Upper lobe of left lung (tissue), 6 donors: Measurements from ENCODE around the gene TMEM9B. TPM values are rescaled to one million over a fixed set of nuclear protein-coding genes. Genes with fewer than 3 reads are reported as not detected.

Experiments
- ATAC-seq, 2 donors: fragments of 200-7000 bp; cut with Tn5 transposase; one replicate each; pipeline ENCODE4 v1.9.1; 2022; ENCODE audit warnings: mild to moderate bottlenecking in 2 of 2, moderate library complexity in 2 of 2; ENCODE audit not compliant: low FRiP score in 2 of 2
- DNase-seq, 2 donors: peaks; one replicate each; pipeline ENCODE4 v3.0.0-alpha.2; 2019 to 2020
- H3K27ac ChIP-seq, 4 donors: fragments of 200-600 bp; sonication (generic); one replicate each; pipeline ENCODE4 v1.5.1; 2016 to 2019
- H3K27me3 ChIP-seq, 4 donors: fragments of 200-600 bp; sonication (generic); one replicate each; pipeline ENCODE4 v1.5.1; 2017 to 2019
- H3K36me3 ChIP-seq, 4 donors: fragments of 200-600 bp; sonication (generic); one replicate each; pipeline ENCODE4 v1.5.1; 2016 to 2019
- H3K4me1 ChIP-seq, 4 donors: fragments of 200-600 bp; sonication (generic); one replicate each; pipeline ENCODE4 v1.5.1; 2018 to 2019
- H3K4me3 ChIP-seq, 4 donors: fragments of 200-600 bp; sonication (generic); one replicate each; pipeline ENCODE4 v1.5.1; 2017 to 2019; ENCODE audit warnings: mild to moderate bottlenecking in 2 of 4, moderate library complexity in 1 of 4
- H3K9me3 ChIP-seq, 4 donors: fragments of 200-600 bp; sonication (generic); one replicate each; pipeline ENCODE4 v1.5.1; 2018 to 2019
- EP300 ChIP-seq, 4 donors: sonication (generic); formaldehyde crosslinking; IDR thresholded peaks; one replicate each; pipeline ENCODE4 v1.5.1; 2017; ENCODE audit warnings: antibody characterized with exemption in 4 of 4, control low read depth in 2 of 4
- POLR2A ChIP-seq, 4 donors: fragments of 450-650 bp; IDR thresholded peaks; one replicate each; pipeline ENCODE4 v1.5.1; 2016 to 2017; ENCODE audit warnings: antibody characterized with exemption in 4 of 4, mild to moderate bottlenecking in 2 of 4
- POLR2AphosphoS5 ChIP-seq, 2 donors: sonication (generic); formaldehyde crosslinking; IDR thresholded peaks; one replicate each; pipeline ENCODE4 v1.5.1; 2017; ENCODE audit warnings: antibody characterized with exemption in 2 of 2
- WGBS, 2 donors: methylation state at CpG; one replicate each; pipeline ENCODE4 v1.1.5; 2017 to 2018; 5-methylcytosine and 5-hydroxymethylcytosine counted together
- total RNA-seq, 6 donors: library from RNA; depleted of rRNA in 4 of 6; stranded (reverse); fragments of >200 nt in 4 of 6; gene quantifications; one replicate each; pipeline versions ENCODE4 v1.1.0 to v1.2.1, GENCODE V29; 2016 to 2021
- TF ChIP-seq, protein P1 (sequence below), 6 experiments: fragments of 450-650 bp in 4 of 6; fragments of 200-600 bp in 2 of 6; sonication (generic) in 2 of 6; IDR thresholded peaks; one replicate each; pipeline ENCODE4 v1.5.1; 2016 to 2019; ENCODE audit warnings: antibody characterized with exemption in 6 of 6
- donor health status: DM: no; HTN: no; CAD: no; lungs with moderate emphysema.
- donor health status: DM: no; HTN: yes; CAD: no; lungs with severe emphysema.

TMEM9B gene
- total RNA-seq, 6 donors from 2014 or later = 23.0 to 86.6 (median 56.0) TPM

DNA sequence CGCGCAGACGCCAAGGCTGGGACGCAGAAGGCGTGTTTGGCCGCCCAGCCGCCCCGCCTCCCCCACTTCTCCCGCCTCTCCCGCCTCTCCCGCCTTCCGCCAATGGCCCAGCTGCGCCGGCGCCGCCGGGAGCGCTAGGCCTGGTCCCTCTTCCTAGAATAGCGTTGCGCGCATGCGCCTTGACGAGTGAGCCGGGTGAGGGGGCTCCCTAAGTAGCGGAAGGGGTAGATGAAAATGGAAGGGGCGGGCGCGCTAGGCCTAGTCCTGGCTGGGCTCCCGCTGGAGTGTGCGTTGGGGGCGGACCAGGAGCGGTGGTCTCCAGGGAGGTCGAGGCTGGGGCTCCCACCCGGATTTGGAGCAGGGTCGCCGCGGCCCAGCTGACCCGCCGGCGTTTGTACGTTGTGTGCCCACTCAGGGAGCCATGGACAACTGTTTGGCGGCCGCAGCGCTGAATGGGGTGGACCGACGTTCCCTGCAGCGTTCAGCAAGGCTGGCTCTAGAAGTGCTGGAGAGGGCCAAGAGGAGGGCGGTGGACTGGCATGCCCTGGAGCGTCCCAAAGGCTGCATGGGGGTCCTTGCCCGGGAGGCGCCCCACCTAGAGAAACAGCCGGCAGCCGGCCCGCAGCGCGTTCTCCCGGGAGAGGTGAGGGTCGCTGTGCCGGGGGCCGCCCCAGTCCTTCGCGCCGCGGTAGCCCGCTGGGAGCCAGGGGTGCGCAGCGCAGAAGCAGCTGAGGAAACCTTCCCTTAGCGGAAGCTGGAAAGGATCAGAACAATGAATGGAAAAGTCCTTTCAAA, 53.0 kb downstream of the TMEM9B start, which contains the start of gene AKIP1:
Gene AKIP1, plus strand, starts transcription at position 161 of the 795 bp plus-strand sequence. Its CDS starts 261 bp downstream, at position 422.
- ATAC-seq (peak; percentile 97), DNase-seq (peak; percentile 96 to 98)
- Histone ChIP-seq H3K27me3 (no peaks in the 10 kb centered on the region), H3K27ac (peak within 1 kb of the TSS; percentile 90 to 97 (median 91)), H3K9me3 (no peaks in the 10 kb centered on the region), H3K36me3 (peaks cover 0 to 4% (median 0%) of the 10 kb centered on the region in 4 donors), H3K4me1 (peaks cover 23 to 37% (median 31%) of the 10 kb centered on the region in 4 donors), H3K4me3 (peak within 1 kb of the TSS; percentile 58 to 98 (median 81))
- 0% methylated on average over 4 to 52 of the region's 68 CpGs for WGBS, 2 donors
- peak; percentile 53 to 78 for TF ChIP-seq POLR2AphosphoS5 (IDR thresholded peaks at IDR 0.05)
- no peak for TF ChIP-seq EP300 (IDR thresholded peaks at IDR 0.05)
- peak in 1 of 4 donors; percentile 71 for TF ChIP-seq POLR2A (IDR thresholded peaks at IDR 0.05)
- TF ChIP-seq, protein P1, sequence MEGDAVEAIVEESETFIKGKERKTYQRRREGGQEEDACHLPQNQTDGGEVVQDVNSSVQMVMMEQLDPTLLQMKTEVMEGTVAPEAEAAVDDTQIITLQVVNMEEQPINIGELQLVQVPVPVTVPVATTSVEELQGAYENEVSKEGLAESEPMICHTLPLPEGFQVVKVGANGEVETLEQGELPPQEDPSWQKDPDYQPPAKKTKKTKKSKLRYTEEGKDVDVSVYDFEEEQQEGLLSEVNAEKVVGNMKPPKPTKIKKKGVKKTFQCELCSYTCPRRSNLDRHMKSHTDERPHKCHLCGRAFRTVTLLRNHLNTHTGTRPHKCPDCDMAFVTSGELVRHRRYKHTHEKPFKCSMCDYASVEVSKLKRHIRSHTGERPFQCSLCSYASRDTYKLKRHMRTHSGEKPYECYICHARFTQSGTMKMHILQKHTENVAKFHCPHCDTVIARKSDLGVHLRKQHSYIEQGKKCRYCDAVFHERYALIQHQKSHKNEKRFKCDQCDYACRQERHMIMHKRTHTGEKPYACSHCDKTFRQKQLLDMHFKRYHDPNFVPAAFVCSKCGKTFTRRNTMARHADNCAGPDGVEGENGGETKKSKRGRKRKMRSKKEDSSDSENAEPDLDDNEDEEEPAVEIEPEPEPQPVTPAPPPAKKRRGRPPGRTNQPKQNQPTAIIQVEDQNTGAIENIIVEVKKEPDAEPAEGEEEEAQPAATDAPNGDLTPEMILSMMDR (IDR thresholded peaks at IDR 0.05) = peak in 1 of 6 experiments; percentile 16

DNA sequence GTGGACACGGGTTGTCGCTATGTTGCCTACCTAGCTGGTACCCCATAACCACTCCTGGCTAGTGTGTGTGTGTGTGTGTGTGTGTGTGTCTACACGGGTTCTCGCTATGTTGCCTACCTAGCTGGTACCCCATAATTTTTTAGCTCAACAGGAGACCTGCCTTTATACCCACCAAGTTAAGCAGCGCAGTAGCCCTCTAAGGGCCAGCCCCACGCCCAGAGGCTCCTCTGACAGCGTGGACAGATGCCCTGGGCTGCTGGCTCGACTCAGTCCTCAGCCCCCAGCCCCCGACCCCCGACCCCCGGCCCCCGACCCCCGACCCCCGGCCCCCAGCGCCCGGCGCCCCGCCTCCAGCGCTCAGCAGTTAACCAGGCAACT, 53.6 kb downstream of the TMEM9B start:
- Histone ChIP-seq H3K36me3 (no peaks in the 10 kb centered on the region), H3K27me3 (no peaks in the 10 kb centered on the region), H3K27ac (peak overlapping the region; percentile 90 to 97 (median 91)), H3K4me1 (peaks cover 23 to 37% (median 31%) of the 10 kb centered on the region in 4 donors), H3K4me3 (peak overlapping the region; percentile 58 to 98 (median 81)), H3K9me3 (no peaks in the 10 kb centered on the region)
- DNase-seq = no peak
- TF ChIP-seq, protein P1 (IDR thresholded peaks at IDR 0.05) = no peak
- no peak for TF ChIP-seq POLR2AphosphoS5 (IDR thresholded peaks at IDR 0.05)
- no peak for TF ChIP-seq EP300 (IDR thresholded peaks at IDR 0.05)
- TF ChIP-seq POLR2A (IDR thresholded peaks at IDR 0.05) = no peak
- ATAC-seq = peak; percentile 2 to 23
- WGBS, 2 donors = 5% methylated on average over 12 of the region's 19 CpGs; no CpG with 5 or more reads in 1 of the 2 donors

DNA sequence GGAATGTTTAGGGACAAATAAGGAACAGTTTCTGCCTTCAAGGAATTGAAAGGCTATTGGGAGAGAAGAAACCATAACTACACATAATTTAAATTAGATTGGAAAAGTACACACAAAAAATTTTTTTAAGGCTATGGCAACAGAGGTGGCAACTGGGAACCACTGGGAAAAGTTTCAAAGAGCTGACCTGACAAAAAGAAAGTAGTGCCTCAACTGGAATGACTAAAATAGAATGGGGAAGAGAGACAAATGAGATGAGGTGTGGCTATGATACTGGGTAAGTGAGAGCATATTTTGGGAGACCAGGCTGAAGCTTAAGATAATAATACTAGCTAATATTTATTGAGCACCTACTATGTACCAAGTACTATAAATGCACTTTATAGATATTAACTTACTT, 56.1 kb downstream of the TMEM9B start:
- Histone ChIP-seq H3K4me1 (peaks cover 8 to 19% (median 16%) of the 10 kb centered on the region in 4 donors), H3K27me3 (no peaks in the 10 kb centered on the region), H3K4me3 (no peak overlapping the region), H3K27ac (no peak overlapping the region), H3K36me3 (no peaks in the 10 kb centered on the region), H3K9me3 (no peaks in the 10 kb centered on the region)
- no peak for ATAC-seq
- DNase-seq = no peak
- TF ChIP-seq, protein P1 (IDR thresholded peaks at IDR 0.05) = no peak
- TF ChIP-seq POLR2A (IDR thresholded peaks at IDR 0.05) = no peak
- no peak for TF ChIP-seq POLR2AphosphoS5 (IDR thresholded peaks at IDR 0.05)
- no peak for TF ChIP-seq EP300 (IDR thresholded peaks at IDR 0.05)

DNA sequence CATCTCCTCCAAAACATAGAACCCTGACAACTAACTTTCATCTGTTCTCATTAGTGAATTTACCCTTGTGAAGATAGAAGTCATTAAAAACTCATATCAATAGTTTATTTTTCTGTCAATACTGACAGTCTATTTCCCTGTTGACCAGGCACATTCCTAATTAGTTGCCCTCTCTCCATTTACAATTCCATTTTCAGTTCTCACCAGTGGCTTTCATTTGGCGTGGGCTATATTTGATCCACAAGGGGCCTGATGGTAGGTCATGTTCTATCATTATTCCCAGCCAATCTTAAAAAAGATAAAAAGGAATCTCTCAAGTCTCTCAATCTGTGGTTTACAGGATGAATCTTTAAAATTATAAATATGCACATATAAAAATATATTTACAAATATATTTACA, 57.1 kb downstream of the TMEM9B start:
- no peak overlapping the region for H3K4me3 ChIP-seq
- H3K27me3 ChIP-seq = no peaks in the 10 kb centered on the region
- WGBS, 2 donors = 78 to 80% methylated on average over 1 of the region's 1 CpG
- H3K27ac ChIP-seq = no peak overlapping the region
- DNase-seq (no peak), ATAC-seq (no peak)
- H3K9me3 ChIP-seq = no peaks in the 10 kb centered on the region
- TF ChIP-seq, protein P1 (IDR thresholded peaks at IDR 0.05) = no peak
- TF ChIP-seq POLR2AphosphoS5 (IDR thresholded peaks at IDR 0.05) (no peak), EP300 (IDR thresholded peaks at IDR 0.05) (no peak), POLR2A (IDR thresholded peaks at IDR 0.05) (no peak)
- H3K4me1 ChIP-seq = peaks cover 4 to 12% (median 11%) of the 10 kb centered on the region in 4 donors
- H3K36me3 ChIP-seq = no peaks in the 10 kb centered on the region
